CD4-positive, alpha-beta T cell treated with Interferon gamma for 1 hour (primary cell): ENCODE data around the gene ROR1.

Experiments
- DNase-seq: peaks from one replicate; pipeline ENCODE4 v3.0.0-alpha.2; 2020

Gene ROR1

DNA sequence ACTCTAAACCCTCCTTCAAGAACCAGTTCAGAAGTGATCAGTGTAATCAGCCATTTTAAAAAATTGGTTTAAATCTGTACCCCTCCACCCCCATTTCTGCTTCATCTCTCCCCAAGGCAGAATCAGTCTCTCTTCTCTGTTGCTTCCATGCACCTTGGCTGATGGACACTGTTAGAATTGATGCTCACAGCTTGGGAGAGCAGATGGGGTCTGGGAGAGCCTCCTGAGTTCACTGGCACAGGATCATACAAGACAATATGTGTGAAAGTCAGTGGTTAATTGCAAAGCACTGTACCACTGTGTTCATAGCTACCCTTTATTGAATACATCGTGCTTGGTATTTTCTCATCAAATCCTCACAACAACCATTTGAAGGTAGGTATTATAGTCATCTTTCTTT lies 140.9 kb downstream of the ROR1 start:
- no peak for DNase-seq

DNA sequence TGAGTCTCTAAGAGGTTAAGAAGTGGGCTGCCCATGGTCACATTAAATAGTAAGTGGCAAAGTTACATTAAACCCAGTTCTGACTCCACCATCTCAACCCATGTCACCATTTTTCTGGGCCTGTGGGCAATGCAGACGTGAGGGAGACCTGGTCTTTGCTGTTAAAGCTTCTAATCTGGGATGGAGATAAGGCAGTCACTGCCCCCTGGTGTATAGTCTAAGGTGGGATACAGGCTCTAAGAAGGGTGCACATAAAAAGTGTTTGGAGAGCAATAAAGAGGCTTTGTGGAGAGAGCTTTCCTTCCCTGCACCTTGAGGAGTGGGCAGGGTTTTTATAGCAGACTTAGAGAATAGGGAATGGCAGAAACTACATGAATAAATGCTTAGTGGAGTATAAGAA lies 141.3 kb downstream of the ROR1 start:
- DNase-seq: peak; percentile 7

DNA sequence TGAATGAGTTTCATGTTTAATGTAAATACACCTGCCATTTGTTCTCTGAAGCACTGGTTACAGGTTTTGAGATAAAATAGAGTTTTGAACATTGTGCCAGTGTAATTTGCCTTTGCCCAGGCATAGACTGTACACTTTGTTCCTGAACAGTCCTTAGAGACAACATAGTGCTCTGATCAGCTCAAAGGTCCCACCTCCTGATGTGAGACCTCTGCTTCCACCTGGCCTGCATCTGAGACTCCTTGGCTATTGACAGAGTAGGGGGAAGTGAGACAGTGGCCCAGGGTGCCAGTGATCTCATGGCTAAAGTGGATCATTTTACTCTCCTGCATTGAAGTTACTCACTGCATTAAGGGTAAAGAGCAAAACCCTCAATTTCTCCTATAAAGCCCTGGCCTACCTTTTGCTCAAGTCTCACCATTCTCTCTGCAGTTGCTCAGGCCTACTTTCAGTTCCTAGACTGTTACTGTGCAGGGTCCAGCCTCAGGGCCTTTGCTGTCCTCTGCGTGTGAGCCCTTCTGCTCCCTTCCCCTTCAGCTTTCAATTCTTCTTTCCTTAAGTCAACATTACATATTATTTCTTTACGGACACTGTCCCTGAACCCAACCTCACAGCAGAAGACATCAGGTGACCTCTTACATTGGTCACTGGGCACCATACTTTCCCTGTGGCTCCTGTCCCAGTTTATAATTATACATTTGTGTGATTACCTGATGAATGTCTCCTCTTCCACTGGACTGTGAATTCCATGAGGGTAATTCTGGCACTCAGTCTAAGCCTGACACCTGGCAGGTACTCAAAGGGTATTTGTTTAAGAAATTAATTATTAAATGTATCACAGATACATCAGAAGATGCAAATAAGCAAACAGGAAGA lies 142.9 kb downstream of the ROR1 start:
- no peak for DNase-seq

DNA sequence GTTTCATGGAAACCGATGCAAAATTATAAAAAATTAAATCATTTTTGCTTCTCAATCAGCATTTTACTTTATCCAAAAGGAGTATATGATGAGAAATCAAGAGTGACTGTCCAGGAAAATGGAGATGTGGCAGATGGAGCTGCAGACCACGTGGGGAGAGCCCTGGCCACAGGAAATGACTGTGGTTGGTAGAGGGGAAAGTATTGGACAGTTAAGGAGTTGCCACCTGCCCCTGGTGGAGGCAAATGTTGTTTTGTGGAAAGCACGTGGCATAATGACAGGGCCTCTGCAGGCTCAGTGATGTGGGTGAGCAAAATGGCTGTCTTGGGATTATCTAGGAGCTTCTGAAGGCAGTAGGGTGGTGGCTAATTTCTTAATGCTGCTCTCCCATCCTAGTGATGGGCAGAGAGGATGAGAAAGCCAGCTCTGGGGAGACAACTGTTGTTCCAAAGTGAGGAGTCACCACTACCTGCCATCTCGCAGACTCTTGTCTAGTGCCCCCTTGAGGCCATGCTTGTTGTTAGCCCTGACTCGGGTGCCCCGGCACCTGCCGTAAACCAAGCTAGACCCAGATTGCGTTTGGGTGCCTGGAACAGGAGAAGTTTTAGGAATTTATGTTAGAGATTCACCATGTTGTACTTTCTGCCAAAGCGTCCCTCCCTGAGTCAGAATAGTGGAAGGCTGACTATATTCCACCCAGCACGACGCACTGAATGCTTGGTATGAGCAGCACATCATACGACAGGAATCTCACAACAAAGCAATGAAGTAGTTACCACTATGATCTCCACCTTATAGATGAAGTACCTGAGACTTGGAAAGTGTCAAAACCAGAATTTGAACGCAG lies 144.0 kb downstream of the ROR1 start:
- DNase-seq: no peak

DNA sequence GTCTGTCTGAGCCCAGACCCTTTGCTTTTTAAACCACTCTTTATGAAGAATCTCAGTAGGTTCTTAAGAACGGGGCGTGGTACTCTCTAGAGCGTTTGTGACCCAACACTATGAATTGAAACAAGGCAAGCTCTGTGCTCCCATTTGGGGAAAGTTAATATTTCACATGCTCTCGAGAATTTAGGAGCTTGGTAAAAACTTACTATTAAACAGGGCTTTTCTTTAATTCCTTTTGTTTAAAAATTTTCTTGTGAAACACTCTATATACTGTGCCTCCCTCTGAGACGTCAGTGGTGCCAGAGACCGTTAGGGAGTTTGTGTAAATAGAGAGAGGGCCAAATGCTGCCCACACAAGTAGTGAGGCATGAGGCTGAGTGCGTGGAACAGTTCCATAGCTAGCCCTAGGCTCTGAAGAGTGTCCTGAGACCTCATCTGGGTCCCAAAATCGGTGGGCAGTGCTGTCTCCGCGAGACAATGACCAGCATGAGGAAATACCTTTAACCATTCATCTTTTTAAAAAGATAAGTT lies 144.7 kb downstream of the ROR1 start:
- DNase-seq: no peak

DNA sequence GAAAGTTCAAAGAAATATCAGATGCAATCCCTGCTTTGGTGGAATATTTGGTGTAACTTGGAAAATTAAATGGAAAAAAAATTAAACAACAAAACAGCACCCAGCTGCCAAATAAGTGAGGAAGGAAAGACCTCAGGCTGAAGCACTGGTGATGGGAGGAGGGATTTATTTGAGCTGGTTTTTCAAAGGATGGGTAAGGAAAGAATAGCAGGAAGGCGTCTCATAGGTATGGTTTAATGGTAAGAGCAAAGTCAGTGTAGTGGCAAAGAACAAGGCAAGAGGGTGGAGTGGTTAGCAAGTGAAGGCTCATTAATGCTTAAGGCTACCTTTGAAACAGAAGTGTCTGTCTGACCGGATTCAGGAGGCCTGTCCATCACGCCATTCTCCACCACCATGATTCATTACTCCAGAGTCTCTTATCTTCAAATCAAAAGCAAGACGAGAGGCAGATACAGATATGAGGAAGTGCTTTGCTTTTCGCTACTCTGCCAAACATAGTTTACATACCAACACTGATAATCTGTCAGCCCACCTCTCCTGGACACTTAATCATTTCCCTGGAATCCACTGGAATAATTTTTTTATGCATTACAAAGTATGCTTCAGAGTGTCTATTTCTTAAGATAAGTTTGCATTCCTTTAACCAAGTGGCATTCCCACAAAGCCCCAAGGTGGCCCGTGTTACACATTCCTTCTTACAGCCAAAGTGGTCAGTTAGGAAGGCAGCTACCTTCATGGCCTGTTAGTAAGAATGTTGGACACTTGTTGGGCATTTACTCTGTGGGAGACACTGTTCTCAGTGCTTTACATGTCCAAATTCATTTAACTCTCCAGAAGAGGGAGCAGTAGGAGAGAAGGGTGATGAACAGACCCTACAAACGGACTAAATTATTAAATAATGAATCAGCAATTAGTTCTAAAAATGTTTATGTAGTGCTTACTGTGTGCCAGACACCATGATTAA lies 146.6 kb downstream of the ROR1 start:
- DNase-seq: no peak

DNA sequence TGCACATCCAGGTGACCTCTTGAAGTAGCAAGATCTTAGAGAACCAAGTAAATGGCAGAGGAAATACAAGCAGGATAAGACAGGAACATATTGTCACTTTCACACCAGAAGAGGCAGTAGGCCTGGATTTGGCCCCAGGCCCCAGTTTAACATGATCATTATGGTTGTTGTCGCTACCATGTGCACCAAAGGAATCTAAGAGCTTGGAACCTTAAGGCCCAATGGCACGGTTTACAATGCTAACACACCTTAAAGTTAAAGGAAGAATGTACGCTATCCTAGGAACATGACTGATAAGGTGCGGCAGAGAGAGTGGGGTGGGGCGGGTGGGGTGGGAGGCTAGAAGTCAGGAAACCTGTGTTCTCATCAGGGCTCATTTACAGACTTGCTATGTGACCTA lies 147.5 kb downstream of the ROR1 start:
- no peak for DNase-seq

DNA sequence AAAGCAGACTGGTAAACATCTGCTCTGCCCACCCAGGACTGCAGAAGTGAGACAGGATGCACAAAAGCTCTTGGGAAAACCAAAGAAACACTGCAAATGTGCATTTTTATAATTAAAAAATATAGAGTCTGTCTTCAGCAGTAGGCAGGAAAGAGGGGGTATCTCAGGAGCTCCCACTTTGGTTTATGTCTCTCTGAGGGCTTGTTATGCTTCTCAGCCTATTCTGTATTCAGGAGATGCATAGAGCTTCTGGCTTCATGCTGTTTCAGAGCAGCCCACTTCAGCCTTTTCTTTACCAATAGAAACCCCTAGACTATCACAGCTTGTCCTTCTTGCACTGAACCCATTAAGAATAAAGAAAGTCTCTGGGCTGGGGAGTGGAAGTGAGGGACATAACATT lies 148.0 kb downstream of the ROR1 start:
- no peak for DNase-seq

DNA sequence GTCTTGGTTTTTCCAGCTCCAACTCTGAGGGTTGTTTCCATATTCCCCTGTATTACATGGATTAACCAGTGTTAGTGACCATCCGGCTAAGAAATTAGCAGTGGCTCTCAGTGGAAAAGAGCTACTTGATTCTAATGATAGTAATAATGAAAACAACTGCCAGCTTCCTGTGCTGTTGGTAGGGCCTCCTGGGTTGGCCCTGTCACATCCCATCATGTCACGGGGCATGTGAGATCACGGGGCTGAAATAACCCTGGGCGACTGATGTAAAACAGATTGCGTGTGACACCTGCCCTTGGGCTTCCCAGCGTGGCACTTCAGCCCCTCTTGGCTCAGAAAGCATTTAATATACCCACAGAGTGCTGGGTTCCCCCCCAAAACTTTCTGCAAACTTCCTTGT lies 149.0 kb downstream of the ROR1 start:
- DNase-seq: no peak

DNA sequence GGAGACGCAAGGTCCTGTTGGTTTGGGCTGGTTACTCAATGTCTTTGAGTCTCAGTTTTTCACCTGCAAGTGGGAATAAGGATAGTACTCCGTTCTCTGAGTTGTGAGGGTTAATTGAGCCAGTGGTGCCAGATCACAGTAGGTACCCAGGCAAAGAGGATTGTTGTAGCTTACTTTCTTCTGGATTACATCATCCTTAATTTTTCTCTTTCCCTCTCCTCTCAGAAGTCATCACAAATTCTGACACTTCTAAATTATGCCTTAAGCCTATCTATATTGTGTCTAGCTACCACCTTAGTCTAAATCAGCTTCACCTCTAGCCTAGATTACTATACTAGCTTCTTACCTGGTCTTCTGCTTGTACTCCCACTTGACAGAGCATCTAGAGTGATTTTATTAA lies 149.5 kb downstream of the ROR1 start:
- DNase-seq: no peak

DNA sequence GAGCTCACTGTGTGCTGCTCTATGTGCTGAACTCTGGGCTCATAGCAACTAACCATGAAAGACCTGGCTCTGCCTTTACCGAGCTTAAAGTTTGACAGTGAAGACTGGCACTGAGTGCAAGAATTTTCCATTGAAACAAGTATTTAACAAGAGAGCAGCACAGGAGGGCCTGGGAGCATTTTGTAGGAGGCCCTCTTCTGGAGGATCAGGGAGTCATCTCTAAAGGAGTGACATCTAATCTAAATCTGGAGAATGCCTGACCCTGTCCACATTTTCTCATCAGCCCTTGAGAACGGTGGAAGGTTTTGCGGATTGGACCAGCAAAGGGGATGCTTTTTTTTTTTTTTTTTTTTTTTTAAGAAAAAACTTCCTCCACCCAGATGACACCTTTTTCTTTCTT lies 150.8 kb downstream of the ROR1 start:
- DNase-seq: no peak

DNA sequence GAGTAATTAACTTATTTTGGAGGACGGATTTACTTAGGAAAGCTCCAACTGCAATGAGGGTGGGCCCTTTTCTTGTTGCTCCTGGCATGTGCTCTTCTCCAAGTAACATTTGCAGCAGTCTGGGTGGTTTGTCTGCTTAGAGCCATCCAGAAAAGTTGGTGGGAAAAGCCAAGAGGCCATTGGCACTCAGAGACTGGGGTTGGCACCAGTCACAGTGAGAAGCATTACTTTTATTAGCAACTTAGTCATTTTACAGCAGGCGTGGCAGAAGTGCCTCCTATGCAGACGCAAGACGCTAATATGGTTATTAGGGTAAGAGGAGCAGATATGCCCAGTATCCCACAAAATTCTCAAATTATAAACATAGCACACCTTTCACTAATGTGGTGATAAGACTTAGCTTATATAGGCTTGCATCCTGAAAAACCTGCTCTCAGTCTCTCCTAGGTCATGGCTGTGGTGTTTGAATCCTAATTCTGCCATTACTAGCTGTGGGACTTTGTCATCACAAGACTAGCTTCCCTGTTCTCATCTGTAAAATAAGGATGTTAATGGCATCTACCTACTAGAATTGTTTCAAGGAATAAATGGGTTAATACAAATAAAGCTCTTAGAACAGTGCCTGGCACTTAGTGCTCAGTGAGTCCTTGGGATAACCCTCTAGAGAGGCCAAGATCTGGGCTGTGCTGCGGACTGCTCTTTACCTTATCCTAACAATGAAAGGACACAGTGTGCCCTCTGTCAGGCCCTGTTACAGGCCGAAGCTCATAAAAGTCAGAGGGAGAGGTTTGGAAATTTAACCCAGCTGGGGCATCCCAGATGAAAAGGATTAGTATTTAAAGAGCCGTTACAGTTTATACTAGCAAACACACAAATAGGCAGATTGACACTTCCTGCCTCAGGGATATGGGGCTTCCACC lies 154.6 kb downstream of the ROR1 start:
- no peak for DNase-seq

DNA sequence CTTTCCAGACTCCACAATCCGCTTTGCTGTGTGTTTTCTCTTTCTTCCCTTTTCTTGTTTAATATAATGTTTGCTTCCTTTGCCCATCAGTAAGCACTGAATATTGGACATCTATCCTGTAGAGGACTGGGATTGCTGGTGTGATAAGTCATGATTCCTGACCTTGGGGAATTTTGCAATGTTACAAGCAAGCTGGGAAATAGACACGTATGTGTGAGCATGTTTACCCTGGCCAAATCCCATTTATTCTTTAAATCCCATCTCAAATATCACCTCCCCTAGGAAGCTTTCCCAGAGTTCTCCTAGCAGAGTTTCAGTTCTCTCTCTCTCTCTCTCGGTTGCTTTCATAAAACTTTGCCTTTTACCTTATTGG lies 155.3 kb downstream of the ROR1 start:
- no peak for DNase-seq

DNA sequence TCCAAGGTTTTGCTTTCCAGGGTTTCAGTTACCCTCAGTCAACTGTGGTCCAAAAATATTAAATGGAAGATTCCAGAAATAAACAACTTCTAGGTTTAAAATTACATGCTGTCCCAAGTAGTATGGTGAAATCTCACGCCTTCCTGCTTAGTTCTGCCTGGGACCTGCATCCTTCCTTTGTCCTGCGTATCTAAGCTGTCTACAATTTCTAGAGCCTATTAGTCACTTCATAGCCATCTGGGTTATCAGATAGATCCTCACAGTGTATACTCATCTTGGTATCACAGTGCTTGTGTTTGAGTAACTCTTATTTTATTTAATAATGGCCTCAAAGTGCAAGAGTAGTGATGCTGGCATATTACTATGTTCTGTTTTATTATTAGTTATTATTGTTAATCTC lies 157.7 kb downstream of the ROR1 start:
- no peak for DNase-seq

DNA sequence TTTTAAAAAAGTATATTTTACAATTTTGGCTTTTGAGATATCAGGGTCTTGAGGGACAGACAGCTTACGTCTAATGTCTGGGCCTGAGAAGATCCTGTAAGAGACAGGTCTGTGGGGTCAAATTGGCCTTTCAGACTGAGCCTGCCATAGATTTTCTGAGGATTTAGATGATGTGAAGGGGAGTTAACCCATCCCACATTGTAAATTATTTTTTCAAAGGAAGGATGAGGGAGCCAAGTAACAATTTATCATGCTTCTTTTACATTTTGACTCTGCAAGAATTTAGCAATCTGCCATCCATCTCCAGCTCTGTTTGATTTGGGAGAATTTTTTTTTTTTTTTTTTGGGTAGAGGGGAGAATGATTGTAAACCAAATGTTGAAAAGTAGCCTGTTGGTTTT lies 160.9 kb downstream of the ROR1 start:
- no peak for DNase-seq

DNA sequence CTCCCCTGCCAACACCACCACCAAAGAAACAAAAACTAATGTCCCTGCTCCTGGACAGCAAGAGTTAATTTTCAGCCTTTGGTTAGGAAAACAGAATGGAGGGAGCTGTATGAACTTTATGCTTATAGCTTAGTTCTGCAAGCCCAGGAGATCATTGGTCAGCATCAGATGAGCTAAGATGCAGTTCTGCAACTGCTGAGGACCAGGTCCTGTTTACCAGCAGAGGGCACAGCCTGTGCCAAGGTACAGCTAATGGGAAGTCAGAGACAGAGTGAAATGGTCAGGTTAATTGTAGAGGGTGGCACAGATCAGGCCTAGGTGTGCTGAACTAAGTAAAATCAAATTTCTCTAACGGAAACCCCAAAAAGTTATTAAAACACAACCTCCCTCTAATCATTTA lies 161.3 kb downstream of the ROR1 start:
- no peak for DNase-seq

DNA sequence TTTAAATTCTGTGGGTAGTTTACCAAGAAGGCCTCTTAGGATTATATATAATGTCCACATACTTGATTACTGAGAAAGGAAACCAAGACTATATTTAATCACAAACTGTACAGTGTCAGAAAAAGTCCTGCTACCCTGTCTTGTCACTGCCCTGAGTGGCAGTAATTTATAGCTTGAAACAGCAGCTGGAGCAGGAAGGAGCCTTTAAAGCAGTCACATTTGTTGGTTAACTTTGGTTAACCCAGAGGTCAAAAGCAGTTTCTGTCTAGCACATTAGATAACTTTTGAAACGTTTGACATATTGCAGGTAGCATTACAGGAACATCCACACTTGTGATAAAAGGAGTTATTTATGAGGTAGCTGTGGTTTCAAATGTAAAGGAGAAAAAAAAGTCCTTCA lies 161.7 kb downstream of the ROR1 start:
- DNase-seq: no peak

DNA sequence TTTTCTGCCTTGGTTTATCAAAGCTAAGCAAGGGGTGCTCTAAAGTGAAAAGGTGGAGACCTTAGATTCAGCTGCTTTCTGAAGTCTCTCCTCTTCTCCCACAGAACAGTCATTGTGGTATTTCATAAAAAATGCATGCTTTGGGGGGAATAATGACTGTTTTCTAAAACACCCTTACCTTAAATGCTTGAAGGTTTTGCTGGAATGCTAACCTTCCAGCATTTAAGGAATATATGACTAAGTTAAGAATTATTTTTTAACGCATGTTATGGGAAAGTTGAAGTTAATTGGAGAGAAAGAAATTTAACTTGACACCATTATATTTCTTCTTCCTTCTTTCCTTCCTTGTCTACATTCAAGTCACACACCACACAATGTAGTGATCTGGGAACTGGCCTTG lies 162.5 kb downstream of the ROR1 start:
- no peak for DNase-seq

DNA sequence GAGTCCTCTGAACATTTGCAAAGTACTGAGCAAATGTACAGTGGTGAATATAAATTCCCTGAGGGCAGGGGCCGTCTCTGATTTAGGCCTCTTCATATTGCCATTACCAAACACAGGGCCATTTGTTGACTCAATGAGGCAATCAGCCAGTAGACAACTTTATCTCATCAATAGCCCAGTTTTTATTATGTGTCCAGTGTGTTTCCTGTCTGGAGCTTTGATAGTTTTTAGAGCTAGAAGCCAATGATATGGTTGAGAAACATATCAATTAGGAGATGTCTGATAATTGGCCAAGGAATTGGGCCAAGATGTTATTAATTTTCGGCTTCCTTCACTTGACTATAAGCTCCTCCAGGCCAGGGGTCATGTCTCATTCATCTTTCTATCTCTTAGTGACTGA lies 163.0 kb downstream of the ROR1 start:
- DNase-seq: no peak

DNA sequence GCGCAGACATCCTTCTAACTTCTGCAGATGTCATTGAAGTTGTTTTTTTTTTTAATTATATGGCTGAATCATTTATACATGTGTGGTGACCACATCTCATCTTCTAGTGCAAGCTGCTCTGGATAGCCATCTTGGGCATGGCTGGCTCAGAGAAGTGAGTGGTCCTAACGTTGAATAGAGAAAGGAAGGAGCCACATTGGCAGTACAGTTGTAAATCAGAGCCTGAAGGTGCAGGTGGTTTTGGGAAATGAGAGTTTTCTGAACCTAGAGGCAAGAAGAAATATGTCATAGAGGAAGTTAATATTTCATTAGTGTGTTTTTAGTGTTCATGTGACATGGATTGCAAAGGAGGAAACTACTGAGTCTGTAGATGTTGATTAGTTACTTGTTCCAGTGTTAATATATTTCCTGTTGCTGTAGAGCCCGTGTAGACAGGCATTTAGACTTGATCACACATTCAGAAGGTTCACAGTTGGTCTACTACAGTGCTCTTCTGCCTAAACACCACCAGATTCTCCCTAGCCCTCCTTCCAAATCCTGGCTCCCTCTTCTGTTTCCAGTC lies 163.7 kb downstream of the ROR1 start:
- DNase-seq: no peak

DNA sequence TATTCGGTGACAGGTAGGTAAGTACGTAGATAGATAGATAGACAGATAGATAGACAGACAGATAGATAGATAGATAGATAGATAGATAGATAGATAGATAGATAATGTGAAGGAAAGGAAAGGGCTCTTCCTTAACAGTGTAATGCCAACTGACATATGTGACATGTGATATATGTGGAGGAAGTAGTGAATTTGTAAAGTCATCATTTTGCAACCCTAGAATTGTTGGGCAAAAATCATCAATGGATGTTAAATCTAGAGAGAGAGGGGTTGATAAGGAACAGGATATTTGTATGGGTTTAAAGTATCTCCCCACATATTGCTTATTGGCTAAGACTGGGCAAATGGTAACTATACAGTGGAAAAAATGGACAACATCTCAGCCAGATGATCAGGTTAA lies 166.6 kb downstream of the ROR1 start:
- DNase-seq: no peak
